GM10266 (cell line): ENCODE measurements around the gene ATP10A.

Experiments
- DNase-seq: peaks from one replicate; pipeline ENCODE4 v3.0.0; 2012; ENCODE audit errors: extremely low spot score
- TF ChIP-seq, protein P1 (sequence below): IDR thresholded peaks from 2 replicates; pipeline ENCODE4 v1.5.1; 2012; ENCODE audit warnings: mild to moderate bottlenecking, low read depth; ENCODE audit not compliant: control insufficient read depth, insufficient read depth; ENCODE audit errors: missing control alignments

Gene ATP10A

DNA sequence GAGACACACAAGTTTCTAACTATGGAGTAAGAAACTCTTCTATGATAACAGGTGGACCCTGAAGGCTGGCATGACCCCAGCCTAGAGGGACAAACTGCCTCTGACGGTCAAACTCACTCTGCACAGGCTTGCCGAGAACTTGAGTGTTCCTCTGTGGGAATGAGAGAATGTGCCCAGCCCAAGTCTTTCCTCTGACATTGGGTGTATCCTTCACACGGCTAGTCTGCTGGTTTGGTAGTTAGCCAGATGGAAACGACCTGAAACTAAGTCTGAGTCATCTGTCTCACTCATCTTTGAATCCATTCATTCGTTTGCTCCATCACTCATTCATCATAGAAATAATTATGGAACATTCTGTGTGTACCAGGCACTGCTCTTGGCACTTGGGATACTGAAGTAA lies 198.4 kb downstream of the ATP10A start:
- DNase-seq: no peak
- TF ChIP-seq, protein P1, sequence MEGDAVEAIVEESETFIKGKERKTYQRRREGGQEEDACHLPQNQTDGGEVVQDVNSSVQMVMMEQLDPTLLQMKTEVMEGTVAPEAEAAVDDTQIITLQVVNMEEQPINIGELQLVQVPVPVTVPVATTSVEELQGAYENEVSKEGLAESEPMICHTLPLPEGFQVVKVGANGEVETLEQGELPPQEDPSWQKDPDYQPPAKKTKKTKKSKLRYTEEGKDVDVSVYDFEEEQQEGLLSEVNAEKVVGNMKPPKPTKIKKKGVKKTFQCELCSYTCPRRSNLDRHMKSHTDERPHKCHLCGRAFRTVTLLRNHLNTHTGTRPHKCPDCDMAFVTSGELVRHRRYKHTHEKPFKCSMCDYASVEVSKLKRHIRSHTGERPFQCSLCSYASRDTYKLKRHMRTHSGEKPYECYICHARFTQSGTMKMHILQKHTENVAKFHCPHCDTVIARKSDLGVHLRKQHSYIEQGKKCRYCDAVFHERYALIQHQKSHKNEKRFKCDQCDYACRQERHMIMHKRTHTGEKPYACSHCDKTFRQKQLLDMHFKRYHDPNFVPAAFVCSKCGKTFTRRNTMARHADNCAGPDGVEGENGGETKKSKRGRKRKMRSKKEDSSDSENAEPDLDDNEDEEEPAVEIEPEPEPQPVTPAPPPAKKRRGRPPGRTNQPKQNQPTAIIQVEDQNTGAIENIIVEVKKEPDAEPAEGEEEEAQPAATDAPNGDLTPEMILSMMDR: no peak

DNA sequence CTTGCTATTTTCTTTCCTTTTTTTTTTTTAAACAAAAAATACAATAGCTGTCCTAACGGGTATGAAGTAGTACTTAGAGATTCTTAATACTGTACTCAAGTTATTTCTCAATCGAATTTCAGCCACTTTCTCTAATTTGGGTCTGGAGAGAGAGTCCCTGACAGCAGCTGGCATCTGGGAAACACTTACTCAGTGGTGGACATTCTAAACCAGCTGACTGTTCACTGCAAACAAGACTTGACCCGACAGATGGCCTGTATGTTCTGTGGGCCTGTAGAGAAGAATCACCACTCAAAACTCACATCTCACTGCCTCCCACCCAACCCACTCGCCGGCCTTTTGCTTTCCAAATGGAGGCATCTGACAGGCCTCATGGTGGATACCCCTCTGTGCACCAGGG lies 199.6 kb downstream of the ATP10A start:
- no peak for DNase-seq
- TF ChIP-seq, protein P1: no peak

DNA sequence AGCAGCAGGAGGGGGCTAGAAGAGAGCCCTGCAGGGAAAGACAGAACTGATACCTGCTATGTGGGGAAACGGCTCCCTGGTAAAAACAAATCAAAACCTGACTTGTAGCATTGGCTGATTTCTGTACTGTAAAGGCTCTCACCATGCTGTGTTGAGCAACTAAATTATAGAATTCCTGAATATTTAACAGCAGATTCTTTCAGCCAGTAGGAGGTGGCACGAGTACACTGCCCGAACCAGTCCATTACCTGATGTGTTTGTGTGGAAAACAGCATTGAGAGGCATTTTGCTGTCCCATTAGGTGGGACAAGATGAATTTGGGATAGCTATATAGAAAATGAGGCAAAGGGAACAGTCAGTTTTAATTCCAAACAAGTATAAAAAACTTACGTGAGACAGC lies 201.2 kb downstream of the ATP10A start:
- DNase-seq: no peak
- TF ChIP-seq, protein P1: no peak

DNA sequence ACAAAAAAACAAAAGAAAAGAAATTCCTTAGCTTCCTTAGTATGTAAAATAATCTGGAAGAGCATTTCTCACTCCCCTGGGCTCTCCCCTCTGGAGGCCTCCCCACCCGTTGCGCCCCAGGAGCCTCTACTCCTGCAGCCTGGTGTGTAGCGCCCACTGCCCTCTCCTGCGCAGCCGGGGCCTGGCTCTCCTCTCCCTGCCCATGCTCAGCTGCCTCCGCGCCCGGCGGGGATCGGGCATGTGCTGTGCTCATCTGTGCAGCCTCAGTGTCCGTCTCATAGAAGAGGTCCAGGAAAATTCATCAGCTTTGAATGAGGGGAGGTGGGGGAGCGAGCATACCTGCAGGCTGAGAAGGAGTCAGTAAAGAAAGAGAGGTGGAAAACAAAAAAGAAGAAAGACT lies 203.9 kb downstream of the ATP10A start:
- DNase-seq: no peak
- TF ChIP-seq, protein P1: no peak

DNA sequence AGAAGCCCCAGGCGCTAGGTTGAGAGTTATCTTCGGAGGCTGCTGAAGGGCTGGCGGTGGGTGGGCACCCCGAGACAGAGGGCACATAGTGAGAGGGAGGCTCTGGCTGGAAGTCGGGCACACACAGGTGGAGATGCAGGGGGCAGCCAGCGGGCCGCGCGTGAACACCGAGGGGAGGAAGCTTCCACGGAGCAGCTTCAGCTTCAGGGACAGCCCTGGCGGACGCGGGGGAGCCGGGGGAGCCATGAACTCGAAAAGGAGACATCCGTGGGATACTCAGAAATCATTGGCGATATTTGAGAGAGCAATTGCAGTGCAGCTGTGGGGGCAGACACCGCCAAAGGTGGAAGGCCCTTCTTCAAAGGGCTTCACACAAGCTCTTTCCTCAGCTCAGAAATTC lies 204.6 kb downstream of the ATP10A start:
- no peak for DNase-seq
- TF ChIP-seq, protein P1: no peak

DNA sequence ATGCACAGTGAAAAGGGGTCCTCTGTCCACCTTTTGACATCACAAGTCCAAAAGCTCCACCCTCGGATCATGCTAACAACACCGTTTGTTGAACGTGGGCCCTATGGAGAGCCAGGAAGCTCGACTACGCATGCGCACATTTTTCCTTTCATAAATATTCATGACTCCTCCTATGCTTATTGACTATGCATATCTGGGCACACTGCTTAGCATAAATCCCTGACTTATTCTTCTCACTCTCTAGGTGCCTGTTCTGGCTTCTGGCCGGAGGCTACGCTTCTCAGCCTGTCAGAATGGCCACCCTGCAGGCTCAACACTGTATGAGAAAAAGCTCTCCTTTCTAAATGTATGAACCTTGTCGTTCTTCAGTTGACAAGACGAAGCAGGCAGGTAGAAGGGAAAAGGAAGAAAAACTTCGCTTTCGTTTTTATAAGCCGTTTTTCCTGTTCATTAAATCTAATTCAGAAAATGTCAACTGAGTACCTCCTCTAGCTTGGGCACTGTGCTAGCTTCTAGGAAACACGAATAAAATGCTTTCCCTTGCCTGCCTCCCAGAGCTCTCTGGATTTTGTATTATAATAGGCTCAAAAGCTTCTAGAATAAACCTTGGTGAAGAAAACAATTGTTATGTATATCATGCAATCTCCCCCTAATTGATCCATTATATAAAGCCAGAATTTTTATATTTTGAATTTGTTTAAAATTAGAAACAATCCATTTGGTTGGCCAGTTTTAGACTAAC lies 207.7 kb downstream of the ATP10A start:
- TF ChIP-seq, protein P1: no peak
- no peak for DNase-seq

DNA sequence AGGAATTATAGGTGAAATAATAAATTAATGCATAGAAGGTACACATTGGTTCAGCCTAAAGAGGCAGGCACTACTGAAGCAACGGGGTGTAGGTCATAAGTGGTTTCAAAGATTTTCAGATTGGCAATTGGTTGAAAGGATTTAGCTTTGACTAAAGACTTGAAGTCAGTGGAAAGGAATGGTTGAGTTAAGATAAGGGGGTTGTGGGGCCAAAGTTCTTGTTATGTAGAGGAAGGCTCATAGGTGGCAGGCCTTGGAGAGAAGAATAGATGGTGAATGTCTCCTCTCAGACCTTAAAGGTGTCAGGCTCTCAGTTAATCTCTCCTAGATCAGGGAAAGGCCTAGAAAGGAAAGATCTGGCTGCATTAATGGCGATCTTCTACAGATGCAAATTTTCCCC lies 209.8 kb downstream of the ATP10A start:
- DNase-seq: no peak
- TF ChIP-seq, protein P1: no peak
